Left renal cortex interstitium (tissue), 4 donors: Measurements from ENCODE around the gene PNPLA7. TPM values are rescaled to one million over a fixed set of nuclear protein-coding genes. Genes with fewer than 3 reads are reported as not detected.
"Not testable (repeated sequence)": the region's sequence is repeated elsewhere in the genome, so short reads cannot be mapped to it uniquely, and the experiment has no call there.

Experiments
- DNase-seq, 4 donors: peaks; one replicate each; pipeline ENCODE4 v3.0.0-alpha.2; 2013; ENCODE audit warnings: low read depth in 4 of 4, low spot score in 2 of 4, missing footprints in 1 of 4
- polyA plus RNA-seq, 4 donors: library from polyadenylated mRNA; unstranded; fragments of 120-200 nt; gene quantifications; one replicate each; pipeline ENCODE4 v1.2.1, GENCODE V29; 2013; ENCODE audit not compliant: insufficient read length in 4 of 4

Gene PNPLA7
- polyA plus RNA-seq, 4 donors = 1.4 to 3.9 (median 2.7) TPM

DNA sequence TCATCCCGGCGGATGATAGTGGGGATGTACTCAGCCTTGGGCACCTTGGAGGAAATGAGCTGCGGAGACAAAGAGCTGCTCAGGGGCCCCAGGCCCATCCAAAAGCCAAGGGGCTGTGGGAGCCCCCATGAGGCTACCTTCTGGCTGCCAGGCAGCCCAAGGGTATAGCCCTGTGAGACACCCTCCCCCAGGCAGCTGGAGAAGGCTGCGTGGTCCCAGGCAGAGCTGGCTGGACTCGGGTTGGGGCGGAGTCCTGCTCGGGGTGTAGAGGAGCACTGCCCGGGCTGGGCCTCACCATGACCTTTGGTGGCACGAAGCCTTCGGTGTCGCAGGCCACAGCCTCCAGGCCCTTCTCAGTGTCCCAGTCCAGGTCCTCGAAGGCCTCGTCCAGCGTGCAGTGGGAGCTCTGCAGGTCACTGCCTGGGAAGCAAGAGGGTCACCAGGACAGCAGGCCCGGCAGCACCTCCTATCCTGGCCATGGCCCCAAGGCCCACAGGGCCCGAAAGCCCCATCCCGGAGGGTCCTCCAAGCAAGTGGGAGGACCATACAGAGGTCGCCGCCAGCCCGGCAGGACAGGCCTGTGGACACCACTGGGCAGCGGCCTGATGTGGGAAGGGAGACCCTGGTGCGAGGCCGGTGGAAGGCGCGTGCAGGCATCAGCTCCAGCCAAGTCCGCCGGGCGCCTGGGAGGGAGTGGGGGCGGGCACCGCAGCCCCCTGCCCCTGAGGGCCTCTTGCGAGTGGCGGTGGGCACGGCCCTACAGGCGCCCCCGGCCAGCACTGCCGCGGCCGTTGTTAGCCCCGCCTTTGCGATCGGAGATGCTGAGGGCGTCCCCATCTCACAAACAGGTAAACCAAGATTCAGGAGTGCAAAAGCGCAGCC is 97.2 kb downstream of the PNPLA7 start:
- no peak for DNase-seq

DNA sequence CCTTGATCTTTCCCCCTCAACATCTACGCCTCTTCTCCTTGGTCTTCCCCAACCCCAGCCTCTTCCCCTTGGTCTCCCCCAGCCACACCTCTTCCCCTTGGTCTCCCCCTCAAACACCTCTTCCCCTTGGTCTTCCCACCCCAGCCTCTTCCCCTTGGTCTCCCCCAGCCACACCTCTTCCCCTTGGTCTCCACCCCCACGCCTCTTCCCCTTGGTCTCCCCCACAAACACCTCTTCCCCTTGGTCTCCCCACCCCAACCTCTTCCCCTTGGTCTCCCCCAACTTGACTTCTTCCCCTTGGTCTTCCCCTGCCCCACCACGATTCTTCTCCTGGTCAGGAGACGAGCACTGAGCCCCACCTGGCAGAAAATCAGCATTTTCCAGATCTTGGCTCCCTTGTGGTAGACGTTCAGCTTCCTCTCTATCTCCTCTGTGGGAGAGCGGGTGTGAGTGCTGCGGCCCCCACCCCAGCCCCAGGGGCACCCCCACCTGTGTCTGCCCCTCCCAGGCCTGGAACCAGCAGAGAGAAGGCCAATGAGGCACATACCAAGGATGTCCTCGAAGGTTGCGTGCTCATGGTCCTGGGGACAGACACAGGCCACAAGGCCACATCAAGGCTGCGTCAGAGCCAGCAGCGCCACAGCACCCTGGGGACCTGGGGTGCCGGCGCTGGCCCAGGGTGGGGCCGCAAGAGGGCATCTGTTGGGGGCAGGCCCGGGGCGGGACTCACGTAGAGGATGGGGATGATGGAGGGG is 98.0 kb downstream of the PNPLA7 start:
- no peak for DNase-seq

DNA sequence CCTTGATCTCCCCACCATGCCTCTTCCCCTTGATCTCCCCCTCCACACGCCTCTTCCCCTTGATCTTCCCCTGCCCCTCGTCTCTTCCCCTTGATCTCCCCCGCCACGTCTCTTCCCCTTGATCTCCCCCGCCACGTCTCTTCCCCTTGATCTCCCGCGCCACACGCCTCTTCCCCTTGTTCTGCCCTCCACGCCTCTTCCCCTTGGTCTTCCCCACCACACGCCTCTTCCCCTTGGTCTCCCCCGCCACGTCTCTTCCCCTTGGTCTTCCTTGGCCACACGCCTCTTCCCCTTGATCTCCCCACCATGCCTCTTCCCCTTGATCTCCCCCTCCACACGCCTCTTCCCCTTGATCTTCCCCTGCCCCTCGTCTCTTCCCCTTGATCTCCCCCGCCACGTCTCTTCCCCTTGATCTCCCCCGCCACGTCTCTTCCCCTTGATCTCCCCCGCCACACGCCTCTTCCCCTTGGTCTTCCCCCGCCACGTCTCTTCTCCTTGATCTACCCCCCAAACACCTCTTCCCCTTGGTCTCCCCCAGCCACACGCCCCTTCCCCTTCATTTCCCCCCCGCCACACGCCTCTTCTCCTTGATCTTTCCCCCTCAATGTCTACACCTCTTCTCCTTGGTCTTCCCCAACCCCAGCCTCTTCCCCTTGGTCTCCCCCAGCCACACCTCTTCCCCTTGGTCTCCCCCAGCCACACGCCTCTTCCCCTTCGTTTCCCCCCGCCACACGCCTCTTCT is 98.8 kb downstream of the PNPLA7 start:
- DNase-seq = not testable (repeated sequence)

DNA sequence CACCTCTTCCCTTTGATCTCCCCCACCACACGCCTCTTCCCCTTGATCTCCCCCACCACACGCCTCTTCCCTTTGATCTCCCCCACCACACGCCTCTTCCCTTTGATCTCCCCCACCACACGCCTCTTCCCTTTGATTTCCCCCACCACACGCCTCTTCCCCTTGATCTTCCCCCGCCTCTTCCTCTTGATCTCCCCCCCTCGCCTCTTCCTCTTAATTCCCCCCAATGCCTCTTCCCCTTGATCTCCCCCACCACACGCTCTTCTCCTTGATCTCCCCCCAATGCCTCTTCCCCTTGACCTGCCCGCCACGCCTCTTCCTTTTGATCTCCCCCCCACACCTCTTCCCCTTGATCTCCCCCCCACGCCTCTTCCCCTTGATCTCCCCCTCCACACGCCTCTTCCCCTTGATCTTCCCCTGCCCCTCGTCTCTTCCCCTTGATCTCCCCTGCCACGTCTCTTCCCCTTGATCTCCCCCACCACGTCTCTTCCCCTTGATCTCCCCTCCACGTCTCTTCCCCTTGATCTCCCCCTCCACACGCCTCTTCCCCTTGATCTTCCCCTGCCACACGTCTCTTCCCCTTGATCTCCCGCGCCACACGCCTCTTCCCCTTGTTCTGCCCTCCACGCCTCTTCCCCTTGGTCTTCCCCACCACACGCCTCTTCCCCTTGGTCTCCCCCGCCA is 99.5 kb downstream of the PNPLA7 start:
- DNase-seq = not testable (repeated sequence)

DNA sequence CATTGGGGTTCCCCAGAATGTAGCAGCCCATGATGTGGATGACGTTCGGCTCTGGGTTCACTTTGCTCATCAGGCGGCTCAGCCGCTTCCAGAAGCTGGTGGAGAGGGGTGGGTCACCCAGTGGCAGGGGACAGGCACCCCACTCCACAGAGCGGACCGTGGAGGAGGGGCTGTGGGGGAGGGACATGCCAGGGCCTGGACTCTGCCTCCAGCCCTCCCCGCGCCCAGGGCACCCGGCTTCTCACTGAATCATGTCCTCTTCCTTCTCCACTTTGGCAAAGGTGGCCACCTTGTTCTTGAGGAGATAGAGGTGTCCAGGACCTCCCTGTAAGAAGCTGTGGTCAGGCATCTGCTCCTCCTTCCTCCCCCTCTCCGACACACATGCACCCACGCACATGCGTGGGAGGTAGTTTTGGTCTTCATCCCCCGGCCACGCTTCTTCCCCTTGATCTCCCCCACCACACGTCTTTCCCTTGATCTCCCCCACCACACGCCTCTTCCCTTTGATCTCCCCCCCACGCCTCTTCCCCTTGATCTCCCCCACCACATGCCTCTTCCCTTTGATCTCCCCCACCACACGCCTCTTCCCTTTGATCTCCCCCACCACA is 100.2 kb downstream of the PNPLA7 start:
- DNase-seq = no peak

DNA sequence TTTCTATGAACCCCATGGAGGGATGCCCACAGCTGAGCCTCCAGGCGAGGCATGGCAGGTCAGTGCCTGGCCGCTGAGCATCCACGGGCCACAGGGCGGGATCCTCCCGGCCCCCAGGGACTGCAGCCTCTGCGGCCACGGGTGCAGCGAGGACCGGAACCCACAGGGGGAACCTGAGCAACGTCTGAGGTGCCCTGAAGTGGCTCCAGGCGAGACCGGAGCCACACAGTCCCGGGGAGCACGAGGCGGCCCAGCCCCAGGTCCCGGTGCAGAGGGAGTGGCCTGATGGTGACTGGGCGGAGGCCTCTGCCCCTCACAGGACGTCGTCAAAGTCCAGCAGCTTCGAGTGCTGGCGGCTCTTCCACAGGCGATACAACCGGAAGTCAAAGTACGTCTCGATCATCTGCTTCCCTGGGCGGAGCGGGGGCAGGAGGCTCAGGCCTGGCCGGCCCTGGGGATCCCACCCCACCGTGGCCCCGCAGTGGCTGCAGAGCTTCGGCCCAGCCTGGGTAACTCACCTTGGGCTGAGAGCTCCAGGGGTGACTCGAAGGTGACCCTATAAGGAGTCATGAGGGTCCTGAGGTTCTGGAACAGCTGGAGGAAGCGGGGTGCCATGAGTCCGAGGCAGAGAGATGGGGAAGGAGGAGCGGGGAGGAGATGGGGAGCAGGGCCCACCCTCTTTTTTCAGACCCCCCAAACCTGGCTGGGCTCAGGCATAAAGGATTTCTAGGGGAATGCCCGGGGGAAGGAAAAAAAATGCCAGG is 100.9 kb downstream of the PNPLA7 start:
- no peak for DNase-seq

DNA sequence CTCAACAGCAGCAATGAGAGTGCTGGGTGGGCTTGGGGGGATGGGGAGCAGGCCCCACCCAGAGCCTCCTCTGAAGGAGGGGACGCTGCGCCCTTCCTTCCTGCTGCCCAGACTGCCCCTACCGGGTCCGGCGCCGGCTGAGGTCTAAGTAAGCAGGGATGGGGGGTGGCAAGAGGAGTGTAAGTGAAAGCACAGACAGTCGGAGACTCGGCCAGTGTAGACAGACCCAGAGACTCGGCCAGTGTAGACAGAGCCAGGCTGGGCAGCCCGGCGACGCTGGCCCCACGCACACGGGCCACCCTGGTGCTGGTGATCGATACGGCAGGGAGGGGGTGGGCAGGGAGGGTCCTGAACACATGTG is 101.6 kb downstream of the PNPLA7 start:
- DNase-seq = no peak

DNA sequence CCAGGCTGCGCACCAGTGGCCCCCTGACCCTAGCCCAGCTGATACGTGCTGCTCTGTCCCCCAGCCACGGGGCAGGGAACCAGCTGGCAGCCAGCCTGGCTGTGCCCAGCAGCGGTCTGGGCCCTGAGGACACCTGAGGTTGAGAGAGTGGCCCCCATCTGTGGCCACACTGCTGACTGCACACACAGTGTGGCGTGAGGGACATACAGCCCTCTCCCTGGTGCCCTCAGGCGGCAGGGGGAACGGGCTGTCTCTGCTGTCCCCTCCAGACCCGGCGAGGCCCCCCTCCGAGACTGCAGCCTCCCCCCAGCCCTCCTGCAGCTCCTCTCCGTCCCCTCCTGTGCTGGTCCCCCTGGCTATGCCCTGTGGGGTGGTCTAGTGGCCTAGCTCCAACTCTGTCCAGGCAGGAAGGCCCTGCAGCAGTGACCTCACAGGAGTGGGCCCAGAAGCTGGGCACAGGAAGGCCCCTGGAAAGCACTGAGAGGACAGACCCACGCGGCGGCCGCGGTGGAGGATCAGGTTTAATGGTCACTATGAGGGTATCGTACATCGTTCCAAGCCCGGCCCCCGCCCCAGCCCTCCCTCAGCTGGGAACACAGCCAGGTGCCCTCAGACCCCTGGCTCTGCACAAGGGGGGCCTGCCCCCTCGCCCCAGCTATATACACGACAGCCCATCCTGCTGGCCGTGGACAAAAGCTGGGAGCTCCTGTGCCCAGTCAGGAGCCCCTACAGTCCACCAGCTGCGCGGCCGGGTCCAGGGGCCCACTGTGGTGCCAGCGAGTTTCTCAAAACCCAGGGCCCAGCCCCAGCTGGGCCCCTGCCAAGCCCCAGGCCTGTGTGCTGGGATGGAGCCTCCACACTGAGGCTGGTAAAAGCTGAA is 102.2 kb downstream of the PNPLA7 start:
- no peak for DNase-seq

DNA sequence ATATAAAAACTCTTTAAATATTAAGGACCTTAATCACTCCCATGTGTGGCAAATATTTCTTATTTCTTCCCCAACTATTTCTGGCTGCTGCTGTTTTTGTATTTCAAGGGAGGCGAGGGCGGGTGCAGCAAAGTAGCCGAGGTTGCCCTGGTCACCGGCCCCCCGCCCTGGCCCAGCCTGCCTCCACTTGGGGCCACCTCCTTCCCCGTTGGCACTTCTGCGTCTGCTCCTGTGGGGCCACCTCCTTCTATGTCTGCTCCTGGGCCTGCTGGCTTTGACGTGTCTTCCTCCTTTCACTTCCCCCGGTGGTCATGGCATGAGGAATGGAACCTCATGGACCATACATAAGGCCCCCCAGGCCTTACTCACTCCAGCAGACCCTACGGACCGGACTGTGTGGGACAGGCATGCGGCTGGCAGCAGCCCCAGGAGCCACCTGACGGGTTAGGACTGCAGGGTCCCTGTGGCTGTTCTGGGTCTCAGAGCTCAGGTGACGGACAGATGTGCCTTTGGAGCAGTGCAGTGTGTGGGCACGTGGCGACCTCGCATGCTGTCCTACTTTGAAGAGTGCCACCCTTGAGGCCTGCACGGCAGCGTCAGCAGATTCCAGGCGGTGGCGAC is 103.2 kb downstream of the PNPLA7 start:
- DNase-seq = no peak

DNA sequence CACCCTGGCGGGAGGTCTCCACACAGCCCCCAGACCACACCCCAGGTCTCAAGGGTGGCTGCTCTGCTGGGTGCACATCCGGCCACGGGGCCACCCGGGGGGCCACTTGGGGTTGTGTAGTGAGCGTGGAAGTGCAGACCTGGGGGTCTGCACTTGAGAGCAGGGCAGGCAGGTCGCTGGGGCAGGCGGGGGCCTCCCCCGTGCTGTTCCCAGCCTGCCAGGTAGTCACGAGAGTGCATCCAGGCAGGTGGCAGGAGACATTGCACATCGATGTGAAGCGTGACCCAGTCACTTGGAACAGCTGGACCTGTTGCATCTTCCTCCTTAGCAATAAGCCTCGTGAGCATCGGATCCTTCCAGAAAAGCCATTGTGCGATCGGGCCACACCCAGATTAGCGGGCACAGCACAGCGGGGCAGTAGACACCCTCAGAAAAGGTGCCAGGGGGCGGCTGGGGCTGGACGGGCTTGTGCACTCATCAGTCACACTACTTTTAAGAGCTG is 104.2 kb downstream of the PNPLA7 start:
- no peak for DNase-seq

DNA sequence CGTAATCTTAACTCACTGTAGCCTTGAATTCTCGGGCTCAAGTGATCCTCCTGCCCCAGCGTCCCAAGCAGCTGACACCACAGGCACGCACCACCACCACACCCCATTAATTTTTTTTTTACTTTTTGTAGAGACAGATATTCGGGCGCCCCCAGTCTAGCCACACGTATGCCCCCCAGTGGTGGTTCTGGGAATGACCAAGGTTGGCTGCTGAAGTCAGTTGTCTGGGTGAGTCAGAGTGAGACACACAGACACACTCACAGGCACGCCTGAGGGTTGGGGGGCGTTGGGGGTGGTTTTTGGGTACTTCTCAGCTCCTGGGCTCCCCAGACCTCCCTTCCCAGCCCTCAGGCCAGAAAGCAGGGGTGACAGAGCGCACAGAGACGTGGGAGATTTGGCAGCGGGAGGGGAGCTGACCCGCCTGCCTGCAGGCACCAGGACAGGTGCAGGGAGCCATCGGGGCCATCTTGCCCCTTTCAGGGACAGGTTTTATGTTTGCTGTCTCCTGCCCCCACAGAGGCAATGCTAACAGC is 104.9 kb downstream of the PNPLA7 start:
- DNase-seq = peak in 1 of 4 donors; percentile 63

DNA sequence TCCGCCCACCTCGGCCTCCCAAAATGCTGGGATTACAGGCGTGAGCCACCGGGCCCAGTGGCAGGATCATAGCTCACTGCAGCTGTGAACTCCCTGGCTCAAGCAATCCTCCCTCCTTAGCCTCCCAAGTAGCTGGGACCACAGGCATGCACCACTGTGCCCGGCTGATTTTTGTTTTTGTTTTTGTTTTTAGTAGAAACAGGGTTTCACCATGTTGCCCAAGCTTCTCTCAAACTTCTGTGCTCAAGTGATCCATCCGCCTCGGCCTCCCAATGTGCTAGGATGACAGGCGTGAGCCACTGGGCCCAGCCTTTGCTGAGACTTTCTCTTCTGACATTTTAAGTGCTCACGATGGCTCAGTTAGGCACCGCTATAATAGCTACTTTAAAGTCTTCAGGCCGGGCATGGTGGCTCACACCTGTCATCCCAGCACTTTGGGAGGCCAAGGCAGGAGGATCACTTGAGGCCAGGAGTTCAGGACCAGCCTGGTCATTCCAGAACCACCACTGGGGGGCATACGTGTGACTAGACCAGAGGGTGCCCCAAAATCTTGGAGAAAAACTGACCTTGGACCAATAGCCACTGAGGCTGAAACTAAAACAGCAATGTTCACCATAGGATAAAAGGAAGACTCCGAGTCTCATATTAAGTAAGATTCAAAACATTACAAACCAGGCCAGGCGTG is 106.0 kb downstream of the PNPLA7 start:
- DNase-seq = no peak

DNA sequence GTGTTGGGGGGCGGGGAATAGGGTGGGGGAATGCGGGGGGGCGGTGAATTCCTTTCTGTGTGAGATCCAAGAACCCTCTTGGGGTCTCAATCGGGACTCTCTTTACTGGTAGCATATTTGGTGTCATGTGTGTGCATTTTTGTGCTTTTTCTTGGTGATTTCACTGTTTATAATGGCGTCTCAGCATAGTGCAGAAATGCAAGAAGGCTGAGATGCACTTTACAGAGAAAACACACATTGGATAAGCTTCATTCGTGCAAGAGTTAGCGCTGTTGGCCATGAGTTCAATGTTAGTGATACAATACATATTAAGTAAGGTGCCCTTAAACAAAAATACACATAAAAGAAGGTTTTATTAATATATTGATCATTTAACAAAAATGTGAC is 108.3 kb downstream of the PNPLA7 start:
- no peak for DNase-seq

DNA sequence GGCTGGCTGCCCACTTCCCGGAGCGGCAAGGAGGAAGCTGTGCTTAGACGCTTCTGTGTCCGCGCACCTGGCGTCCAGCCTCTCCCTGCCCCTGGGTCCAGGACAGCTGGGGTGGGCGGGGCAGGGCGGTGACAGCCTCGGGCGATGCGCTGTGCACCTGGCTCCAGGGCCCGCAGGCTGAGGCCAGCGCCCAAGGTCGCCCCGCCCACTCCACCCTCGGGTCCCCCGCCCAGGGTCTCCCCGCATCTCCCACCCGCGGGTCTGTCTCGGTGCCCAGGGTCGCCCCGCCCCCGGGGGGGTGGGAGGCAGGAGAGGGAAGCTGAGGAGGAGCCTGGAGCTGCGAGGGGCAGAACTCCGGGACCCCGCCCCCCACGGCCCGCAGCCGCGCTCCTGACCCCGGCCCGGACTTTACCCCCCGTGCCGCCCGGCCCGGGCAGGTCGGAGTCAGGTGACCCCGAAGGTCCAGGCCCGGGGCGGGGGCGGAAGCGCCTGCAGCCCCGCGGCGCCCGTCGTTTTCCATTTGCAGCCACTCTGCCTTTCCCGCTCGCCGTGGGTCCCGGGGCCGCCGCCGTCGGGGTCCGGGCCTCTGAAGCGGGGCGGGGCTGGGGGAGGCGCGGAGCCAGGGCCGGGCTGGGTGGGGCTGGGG is 108.8 kb downstream of the PNPLA7 start, which contains the start of gene ENTPD8:
ENTPD8 (minus strand) TSS at position 69 of the 646 bp plus-strand sequence. CDS start 3,072 bp downstream, outside the sequence.
- no peak for DNase-seq

DNA sequence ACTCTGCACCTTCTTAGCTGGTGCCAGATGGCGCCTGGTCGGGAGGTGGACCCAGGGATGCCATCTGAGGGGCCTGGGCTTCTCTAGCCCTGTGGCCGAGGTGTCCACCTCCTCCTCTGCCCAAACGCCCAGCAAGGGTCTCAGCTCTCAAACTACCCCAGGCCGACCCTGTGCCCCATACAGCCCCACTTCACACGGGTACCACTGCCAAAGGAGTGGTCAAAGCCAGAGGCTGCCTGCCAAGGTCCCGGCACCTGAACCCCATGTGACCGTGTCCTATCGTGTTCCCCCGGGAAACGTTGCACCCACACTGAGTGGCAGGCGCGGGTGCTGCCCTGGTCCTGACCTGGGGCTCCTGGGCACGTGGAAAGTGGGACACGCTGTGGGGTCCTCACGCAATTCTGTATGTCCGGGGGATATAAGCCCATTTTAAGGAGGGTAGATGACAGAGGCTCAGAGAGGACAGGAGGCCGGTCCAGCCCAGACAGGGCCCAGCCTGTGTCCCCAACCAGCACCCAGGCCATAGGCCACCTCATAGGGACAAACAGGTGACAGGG is 111.0 kb downstream of the PNPLA7 start:
- DNase-seq = no peak

DNA sequence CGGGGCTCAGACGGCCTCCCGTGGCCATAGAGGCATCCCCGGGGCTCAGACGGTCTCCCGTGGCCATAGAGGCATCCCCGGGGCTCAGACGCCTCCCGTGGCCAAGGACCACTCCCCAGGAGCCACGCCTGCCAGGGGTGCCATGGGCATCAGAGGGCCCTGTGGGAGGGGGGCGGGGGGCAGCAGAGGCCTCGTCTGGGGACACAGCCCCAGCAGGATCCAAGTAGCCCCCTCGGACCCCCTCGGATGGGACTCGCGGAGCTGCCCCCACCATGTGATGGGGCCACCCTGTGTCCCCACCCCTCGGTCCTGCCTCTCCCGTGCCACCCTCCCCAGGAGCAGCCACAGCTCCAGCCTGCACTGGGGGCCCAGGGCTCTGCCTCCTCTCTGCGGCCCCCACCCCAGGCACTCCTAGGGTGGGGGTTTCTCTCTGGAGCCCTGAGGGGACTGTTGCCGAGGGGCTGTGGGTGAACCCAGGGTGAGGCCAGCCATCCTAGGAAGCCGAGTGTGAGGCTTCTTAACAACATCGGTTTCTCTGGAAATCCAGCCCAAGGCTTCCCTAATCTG is 111.5 kb downstream of the PNPLA7 start:
- no peak for DNase-seq
